HG03457 (cell line): ENCODE data around the gene ATP9B.
A peak's percentile ranks its signal among the peaks of the same experiment; 100 is the strongest.
"Not testable (repeated sequence)": the region's sequence is repeated elsewhere in the genome, so short reads cannot be mapped to it uniquely, and the experiment has no call there.

Experiments used
- ATAC-seq: cut with Tn5 transposase; IDR thresholded peaks from one replicate; pipeline ENCODE4 v1.9.1; 2021; ENCODE audit warnings: moderate number of reproducible peaks; ENCODE audit not compliant: unreplicated experiment

Gene ATP9B

GRCh38 chr18:79275992-79276391 is 206.8 kb downstream of the ATP9B start:
- ATAC-seq = peak; percentile 64

DNA sequence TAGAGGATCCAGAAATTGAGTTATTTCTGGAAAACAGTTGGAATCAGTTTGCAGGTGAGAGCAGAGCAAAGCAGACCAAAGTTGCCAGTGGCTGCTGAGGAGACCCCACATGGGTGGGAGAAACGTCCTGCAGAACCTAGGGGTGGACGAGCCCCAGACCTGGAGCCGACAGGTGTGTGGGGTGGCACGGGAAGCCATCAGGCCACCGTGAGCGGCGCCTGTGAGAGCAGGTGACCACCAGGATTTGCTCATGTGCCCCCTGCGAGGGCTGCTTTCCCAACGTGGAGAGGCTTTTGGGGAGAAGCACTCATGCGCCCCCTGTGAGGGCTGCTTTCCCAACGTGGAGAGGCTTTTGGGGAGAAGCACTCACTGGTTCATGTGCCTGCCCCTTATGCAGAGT is 209.7 kb downstream of the ATP9B start:
- ATAC-seq = no peak

DNA sequence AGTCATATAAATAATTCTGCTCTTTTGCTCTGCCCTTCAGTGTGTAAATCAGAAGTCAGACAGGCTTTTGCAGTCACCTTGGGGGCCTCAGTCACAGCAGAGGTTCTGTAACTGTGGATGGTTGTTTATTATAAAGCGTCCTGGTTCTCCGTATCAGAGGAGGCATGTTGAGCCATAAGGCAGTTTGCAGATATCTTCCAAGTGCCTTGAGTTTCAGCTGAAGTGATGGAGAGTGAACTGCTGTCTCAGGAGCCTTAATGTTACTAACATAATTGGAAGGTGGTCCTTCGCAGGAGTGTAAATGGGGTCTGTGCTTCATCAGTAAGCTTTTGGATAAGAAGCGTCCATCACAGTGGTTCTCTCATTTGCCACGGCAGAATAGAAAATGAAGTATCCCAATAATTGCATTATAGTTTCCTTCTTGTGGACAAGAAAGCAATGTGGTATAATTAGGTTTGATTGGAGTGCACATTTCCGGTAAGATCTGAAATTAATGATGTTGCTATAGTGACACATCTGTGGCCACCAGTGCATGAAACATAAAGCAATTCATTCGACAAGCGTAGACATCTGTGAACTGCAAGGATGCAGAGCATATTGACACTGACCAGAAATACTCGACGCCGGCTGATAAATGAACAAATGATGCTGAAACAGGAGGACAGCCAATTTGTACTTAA is 214.1 kb downstream of the ATP9B start:
- ATAC-seq = no peak

DNA sequence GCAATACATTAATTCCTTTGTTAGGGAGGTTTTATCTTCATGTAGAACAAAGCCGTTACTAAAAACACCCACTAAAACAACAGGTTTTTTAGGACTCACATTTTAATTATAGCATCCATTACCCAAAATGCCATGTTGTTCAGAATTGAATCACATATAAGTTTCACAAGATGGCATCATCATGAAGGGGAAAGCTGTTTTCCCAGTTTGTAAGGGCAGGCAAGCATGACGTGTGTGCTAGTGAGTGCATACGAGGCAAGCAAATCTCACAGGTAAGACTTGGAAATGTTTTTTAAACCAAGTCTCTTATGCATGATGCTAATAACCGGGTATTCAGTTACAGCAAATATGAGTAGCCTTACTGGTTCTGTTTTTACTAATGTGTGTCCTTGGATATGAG is 214.7 kb downstream of the ATP9B start:
- no peak for ATAC-seq

DNA sequence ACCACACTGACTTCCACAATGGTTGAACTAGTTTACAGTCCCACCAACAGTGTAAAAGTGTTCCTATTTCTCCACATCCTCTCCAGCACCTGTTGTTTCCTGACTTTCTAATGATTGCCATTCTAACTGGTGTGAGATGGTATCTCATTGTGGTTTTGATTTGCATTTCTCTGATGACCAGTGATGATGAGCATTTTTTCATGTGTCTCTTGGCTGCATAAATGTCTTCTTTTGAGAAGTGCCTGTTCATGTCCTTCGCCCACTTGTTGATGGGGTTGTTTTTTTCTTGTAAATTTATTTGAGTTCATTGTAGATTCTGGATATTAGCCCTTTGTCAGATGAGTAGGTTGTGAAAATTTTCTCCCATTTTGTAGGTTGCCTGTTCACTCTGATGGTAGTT is 216.0 kb downstream of the ATP9B start:
- ATAC-seq = not testable (repeated sequence)

GRCh38 chr18:79290409-79290808 is 221.2 kb downstream of the ATP9B start:
- ATAC-seq = not testable (repeated sequence)

DNA sequence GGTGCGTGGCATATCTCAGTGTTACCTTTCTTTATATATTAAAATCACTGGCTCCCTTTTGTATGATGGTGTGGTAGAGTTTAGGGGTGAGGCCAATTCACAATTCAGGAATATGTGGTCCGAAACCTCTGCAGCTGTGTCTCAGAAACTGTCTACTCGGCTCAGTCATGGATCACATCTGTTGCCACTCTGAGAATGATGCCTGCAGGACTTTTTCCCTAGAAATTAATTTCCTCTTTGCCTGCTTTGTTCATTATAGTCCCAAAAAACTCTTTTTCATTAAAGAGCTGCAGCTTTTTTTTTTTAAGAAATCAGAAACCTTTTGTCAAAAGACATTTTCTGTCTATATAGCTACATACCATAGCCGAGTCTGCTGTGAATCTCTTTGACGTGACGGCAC is 221.7 kb downstream of the ATP9B start:
- ATAC-seq = no peak

GRCh38 chr18:79294235-79294634 is 225.0 kb downstream of the ATP9B start:
- ATAC-seq = no peak

DNA sequence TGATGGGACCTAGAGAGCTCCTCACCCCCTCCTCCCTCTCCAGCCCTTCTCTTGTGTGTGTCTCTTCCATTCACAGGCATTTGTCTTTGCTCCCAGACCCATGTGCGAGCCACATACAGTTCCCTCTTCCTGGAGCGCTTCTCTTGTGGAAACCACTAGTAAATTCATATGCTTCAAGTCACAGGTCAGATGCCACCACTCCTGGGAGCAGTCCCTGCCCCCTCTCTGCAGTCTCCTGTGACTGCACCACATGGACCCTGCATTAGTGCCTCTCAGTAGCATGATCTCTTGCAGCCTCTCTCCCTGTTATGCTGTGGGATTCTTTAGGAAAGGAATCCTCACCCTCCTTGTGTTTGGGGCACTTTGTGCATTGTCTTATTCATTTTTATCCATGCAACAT is 230.1 kb downstream of the ATP9B start:
- no peak for ATAC-seq

DNA sequence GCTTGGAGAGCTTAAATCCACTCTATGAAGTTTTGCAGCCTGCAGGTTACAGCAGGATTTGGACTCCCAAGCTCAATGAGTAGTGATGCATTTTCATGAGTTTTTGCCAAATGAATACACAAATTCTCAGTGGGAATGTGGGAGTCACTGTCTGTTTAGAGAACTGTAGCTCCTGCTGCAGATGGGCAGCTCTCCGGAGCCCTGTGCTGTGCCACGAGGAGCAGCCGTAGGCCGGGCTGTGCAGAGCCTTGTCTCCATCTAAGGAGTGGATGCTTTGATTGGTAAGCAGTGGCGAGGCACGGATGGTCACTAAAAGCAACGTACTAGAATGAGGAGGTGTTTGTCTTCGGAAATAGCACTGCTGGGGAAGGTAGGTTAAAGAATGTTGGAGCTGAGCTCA is 230.5 kb downstream of the ATP9B start:
- no peak for ATAC-seq

DNA sequence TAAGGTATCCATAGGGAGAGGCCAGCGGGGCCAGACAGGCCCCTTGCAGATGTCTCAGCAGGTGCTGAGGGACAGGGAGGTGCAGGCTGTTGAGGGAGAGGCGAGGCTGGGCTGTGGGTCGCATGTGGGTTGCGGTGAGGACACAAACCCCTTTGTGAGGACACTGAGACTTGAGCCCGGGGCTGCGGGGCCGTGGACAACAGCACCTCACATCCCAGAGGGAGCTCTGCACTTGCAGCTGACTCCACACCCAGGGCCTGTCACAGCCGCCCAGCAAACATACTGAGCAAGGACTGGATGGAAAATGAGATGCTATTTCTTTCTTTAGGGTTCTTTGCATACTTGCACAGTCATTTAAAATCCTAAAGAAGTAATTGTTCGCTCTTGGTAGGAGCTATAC is 231.2 kb downstream of the ATP9B start:
- ATAC-seq = no peak

DNA sequence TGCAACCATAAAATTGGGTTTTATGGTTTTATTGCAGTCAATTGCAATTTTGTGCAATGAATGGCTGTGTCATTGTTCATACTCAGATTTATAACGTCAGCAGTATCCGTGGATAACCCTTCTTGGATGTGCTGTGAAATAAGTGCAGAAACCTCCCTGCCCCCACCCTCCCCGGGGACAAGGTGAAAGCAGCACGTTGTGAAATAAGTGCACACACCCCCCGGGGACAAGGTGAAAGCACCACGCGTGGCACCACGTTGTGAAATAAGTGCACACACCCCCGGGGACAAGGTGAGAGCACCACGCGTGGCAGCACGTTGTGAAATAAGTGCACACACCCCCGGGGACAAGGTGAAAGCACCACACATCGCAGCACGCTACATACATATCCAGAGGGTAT is 232.9 kb downstream of the ATP9B start:
- ATAC-seq = no peak

GRCh38 chr18:79305911-79306310 is 236.7 kb downstream of the ATP9B start:
- ATAC-seq = no peak

DNA sequence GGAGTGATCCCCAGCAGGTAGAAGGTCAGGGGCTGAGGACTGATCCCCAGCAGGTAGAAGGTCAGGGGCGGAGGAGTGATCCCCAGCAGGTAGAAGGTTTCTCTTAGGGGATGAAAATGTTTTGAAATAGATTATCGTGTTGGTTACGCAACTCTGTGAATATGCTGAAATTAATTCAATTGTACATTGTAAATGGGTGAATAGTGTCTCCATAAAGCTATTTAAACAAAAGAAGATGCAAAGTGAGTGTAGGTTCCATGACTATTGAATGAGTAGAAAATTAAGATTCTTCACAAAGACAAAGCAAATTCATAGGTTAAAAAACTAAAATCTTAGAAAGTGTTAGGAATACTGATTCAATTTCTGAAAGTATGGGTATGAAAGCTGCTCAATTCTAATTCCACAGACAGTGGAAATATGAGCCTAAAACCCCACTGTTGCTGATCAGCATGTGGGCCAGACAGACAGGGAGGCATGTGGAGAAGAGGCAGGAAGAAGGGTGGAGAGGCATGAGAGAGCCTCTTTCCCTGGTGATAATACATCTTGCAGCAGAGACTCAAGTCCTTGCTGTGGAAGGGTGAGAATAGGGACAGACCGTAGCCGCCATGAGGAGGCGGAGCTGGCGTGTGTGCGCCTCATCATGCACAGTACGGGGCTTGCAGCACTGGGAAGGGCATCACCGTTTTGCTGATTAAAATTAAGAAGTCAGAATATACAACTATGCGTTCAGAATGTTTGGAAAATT is 240.6 kb downstream of the ATP9B start:
- ATAC-seq = no peak

DNA sequence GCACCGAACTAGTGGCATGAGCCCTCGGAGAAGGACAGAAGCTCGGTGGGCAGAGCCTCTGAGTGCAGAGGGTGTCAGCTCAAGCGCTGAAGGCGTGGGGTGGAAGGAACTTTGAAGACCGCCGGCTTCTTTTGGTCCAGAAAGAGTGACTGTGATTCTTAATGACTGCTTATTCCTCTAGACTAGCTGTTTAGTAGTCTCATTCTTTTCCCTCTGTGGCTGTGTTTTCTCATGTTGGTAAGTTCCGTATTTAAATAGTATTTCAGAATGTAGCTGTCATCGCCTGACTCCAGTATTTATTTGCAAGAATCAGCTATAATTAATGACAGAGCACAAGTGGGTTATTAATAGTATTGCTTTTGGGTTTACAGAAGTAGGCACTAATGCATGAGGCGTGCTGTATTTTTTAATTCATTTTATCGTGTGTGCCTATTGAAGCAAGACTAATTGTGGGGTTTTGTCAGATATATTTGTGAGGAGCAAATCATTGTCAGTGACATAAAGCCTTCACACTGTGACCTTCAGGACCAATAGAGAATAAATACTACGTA is 245.7 kb downstream of the ATP9B start:
- ATAC-seq = no peak

GRCh38 chr18:79315596-79315995 is 246.4 kb downstream of the ATP9B start:
- ATAC-seq = no peak

- ATAC-seq = no peak
Measured at GRCh38 chr18:79317703-79318102, 248.5 kb downstream of the ATP9B start.

DNA sequence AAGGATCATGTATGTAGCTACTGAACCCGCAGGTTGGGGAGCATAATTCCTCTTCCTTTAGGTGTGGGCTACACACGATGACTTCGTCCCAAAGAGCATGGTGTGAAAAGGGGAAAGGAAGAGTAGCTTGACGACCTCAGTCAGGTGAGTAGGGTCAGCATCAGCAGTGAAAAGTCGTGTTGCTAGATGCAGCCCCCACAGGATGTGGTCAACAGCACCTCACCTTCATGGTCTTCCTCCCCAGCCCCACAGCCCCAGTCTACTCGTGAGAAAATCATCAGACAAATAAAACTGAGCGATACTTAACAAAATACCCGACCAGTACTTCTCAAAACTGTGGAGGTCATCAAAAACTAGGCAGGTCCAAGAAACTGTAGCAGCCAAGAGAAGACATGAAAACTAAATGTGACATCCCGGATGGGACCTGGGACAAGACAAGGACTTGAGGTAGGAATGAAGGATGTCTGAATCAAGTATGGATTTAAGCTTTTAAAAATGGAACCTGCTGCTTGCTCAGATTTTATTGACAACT is 249.0 kb downstream of the ATP9B start:
- ATAC-seq = no peak

DNA sequence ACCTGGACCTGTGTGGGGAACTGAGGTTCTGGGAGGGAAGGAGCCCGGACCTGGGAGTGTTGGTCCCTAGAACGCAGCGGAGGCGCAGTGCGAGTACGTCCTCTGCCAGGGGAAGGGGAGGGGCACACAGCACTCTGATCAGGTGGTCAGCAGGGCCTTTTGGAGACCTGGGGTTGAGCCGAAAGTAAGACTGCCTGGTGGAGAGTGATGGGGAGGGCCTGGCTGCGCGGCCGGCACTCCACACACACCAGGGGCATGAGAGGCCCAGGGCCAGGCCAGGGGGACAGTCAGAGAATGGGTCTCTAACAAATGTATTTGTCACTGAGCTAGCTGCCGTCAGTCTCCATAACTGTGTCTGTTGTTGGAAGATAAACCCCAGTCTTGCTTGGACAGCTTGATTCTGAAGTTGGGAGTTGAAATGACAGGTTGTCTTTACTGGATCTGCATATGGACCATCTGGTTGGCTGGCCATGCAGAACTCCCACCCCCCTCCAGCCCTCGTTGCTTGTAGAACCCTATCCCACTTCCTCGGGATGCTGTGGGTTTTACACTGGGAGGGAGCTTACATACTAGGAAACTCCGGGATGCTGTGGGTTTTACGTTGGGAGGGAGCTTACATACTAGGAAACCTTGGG is 251.1 kb downstream of the ATP9B start:
- no peak for ATAC-seq

GRCh38 chr18:79321625-79322405 is 252.6 kb downstream of the ATP9B start:
- no peak for ATAC-seq

GRCh38 chr18:79322441-79322840 is 253.2 kb downstream of the ATP9B start:
- ATAC-seq = no peak
